ENCODE data around the gene CEBPG.

DNA sequence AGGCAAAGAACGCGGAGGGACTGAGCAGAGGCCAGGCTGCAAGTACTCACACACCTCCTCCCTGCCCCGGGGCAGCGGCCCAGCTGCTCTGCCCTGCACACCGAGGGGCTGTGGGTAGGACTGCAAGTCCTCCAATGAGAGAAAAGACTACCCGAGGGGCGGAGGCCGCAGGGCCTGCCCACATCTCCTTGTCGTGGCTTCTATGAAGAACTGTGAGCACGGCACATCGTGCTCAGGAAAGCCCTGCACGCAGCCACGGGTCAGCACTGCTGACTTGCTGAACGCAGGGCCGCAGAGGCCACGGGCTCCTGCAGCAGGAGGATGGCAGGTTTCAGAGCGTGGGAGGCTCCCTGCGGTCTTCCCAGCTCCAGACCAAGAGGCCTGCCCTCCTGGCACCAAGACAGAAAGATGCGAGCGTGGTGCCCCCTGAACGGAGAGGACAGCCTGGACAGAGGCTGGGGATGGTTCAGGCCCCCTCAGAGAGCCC, 37.4 kb downstream of the CEBPG start:
- TF ChIP-seq EP300 (IDR thresholded peaks at IDR 0.05; ENCODE audit: low read depth), result no peak
- TF ChIP-seq, protein P1, sequence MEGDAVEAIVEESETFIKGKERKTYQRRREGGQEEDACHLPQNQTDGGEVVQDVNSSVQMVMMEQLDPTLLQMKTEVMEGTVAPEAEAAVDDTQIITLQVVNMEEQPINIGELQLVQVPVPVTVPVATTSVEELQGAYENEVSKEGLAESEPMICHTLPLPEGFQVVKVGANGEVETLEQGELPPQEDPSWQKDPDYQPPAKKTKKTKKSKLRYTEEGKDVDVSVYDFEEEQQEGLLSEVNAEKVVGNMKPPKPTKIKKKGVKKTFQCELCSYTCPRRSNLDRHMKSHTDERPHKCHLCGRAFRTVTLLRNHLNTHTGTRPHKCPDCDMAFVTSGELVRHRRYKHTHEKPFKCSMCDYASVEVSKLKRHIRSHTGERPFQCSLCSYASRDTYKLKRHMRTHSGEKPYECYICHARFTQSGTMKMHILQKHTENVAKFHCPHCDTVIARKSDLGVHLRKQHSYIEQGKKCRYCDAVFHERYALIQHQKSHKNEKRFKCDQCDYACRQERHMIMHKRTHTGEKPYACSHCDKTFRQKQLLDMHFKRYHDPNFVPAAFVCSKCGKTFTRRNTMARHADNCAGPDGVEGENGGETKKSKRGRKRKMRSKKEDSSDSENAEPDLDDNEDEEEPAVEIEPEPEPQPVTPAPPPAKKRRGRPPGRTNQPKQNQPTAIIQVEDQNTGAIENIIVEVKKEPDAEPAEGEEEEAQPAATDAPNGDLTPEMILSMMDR (IDR thresholded peaks at IDR 0.05), result no peak

All from transverse colon (tissue), 3 donors.